C4-2B (cell line): ENCODE data around the gene SUCO.

Experiments
- H3K27ac ChIP-seq: fragments of 450-650 bp; 2 replicates; pipeline ENCODE4 v1.5.1; 2017
- CTCF ChIP-seq: fragments of 450-650 bp; conservative IDR thresholded peaks from 2 replicates; pipeline ENCODE4 v1.5.1; 2017; ENCODE audit warnings: mild to moderate bottlenecking
- ZFX ChIP-seq: fragments of 450-650 bp; IDR thresholded peaks from 2 replicates; pipeline ENCODE4 v1.6.1; 2017

SUCO gene

GRCh38 chr1:172638249-172638648 lies 105.3 kb downstream of the SUCO start:
- TF ChIP-seq ZFX (no peak), CTCF (no peak)
- H3K27ac ChIP-seq, result no peak overlapping the region

GRCh38 chr1:172638885-172639831 lies 106.2 kb downstream of the SUCO start:
- TF ChIP-seq CTCF (no peak), ZFX (no peak)
- H3K27ac ChIP-seq, result no peak overlapping the region

GRCh38 chr1:172640111-172640510 lies 107.2 kb downstream of the SUCO start:
- TF ChIP-seq CTCF (no peak), ZFX (no peak)
- no peak overlapping the region for H3K27ac ChIP-seq

GRCh38 chr1:172641492-172641891 lies 108.5 kb downstream of the SUCO start:
- no peak for TF ChIP-seq ZFX
- no peak for TF ChIP-seq CTCF
- H3K27ac ChIP-seq, result no peak overlapping the region

- peak overlapping the region; percentile 31 for H3K27ac ChIP-seq
- TF ChIP-seq CTCF (no peak), ZFX (no peak)
Measured at GRCh38 chr1:172642970-172643369, 110.0 kb downstream of the SUCO start.

GRCh38 chr1:172646653-172647052 lies 113.7 kb downstream of the SUCO start:
- no peak overlapping the region for H3K27ac ChIP-seq

More at GRCh38 chr1:172646653-172647052, 113.7 kb downstream of the SUCO start:
- TF ChIP-seq ZFX (no peak), CTCF (no peak)
